Measurements from ENCODE around the gene CEND1.

CEND1 gene

DNA sequence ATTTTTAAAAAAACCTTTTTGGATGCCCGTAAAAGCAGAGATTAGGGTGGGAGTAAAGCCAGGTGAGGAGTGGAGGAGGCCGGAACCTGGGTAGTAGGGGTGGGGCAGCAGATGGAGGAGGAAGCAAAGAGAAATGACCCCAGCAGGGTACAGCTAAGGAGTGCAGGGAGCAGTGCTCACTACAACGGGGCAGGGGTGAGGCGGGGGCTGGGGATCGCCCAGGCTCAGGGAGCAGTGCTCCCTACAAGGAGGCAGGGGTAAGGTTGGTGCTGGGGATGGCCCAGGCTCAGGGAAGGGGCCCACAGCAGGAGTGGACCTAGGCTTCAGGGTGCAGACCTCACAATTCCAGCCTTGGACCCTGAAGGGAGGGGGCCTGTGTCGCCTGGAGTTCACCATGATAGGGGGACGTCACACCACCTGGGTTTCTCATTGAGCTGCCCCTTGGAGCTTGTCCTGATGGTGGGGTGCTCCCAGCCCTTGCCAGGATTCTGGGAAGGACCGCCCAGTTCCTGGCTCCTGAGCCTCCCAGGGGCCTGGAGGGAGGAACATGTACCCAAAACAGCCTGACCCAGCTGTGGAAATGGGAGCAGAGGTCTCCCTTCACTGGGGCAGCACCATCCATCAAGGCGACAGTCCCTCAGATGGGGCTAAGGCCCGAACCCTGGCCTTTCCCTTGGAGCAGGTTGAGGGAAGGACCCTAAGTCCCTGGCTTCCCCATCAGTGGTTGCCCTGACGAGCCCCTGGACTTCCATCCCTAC, 26.0 kb upstream of the CEND1 start:
- no peak overlapping the region for H3K27ac ChIP-seq
- no peak for TF ChIP-seq CTCF (conservative IDR thresholded peaks at IDR 0.05)
- no peak for TF ChIP-seq ZFX (IDR thresholded peaks at IDR 0.05)

DNA sequence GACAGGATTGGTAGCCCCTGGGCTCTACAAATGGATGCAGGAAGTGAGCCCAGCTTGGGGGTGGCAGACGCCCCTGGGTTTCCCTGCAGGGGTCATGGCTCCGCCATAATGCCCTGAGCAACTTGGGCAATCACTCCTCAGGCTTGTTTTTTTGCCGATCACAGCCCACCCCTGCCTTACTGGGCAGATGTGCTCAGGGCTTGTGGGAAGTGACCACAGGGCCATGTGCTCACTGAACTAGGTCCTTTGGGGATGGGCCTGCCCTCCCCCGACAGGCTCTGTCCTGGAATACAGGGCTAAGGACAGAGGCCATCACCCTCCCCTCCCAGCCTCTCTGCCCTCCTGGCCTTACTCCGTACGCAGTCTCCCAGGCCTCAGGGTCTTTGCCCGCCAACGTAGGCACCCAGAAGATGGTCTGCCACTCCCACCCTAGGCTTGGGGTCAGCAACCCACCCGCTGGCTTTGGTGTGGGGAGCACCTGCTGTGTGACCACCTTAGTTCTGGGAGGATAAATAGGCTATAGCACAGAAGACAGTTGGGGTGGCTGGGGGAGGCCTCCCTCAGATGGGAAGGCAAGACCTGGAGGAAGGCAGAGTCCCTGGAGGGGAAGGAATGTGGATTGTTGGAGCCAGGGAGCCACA, 23.7 kb upstream of the CEND1 start:
- H3K27ac ChIP-seq: no peak overlapping the region
- TF ChIP-seq ZFX (IDR thresholded peaks at IDR 0.05) (no peak), CTCF (conservative IDR thresholded peaks at IDR 0.05) (no peak)

- H3K27ac ChIP-seq: no peak overlapping the region
- TF ChIP-seq CTCF (conservative IDR thresholded peaks at IDR 0.05) (no peak), ZFX (IDR thresholded peaks at IDR 0.05) (no peak)
Measured at GRCh38 chr11:813072-813455, 23.2 kb upstream of the CEND1 start.

GRCh38 chr11:812390-812789, 22.5 kb upstream of the CEND1 start:
- TF ChIP-seq ZFX (IDR thresholded peaks at IDR 0.05) (no peak), CTCF (conservative IDR thresholded peaks at IDR 0.05) (no peak)
- peak overlapping the region; percentile 96 for H3K27ac ChIP-seq

GRCh38 chr11:811446-812245, 21.8 kb upstream of the CEND1 start:
- TF ChIP-seq ZFX (IDR thresholded peaks at IDR 0.05) (no peak), CTCF (conservative IDR thresholded peaks at IDR 0.05) (no peak)
- peak overlapping the region; percentile 96 for H3K27ac ChIP-seq

DNA sequence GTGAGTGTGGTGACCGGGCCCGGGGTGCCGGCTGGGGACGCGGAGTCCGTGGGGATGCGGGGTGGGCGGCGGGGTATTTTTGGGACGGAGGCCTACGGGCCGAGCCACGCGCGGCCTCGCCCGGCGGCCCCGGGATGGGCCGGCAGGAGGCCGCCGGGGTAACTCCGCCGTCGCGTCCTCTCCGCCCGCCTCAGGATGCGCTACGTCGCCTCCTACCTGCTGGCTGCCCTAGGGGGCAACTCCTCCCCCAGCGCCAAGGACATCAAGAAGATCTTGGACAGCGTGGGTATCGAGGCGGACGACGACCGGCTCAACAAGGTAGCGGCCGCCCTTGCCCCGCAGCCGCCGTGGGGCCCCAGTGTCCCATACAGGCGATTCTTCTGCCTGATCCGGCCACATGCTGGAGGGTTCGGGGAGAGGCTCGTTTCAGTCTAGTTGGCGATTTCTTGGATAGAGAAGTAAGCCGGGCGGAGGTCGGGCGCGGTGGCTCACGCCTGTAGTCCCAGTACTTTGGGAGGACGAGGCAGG, 20.2 kb upstream of the CEND1 start:
- TF ChIP-seq ZFX (IDR thresholded peaks at IDR 0.05): peak; percentile 49; the same call in 1 of the 2 replicates
- TF ChIP-seq CTCF (conservative IDR thresholded peaks at IDR 0.05): no peak
- H3K27ac ChIP-seq: peak overlapping the region; percentile 96

Measured in C4-2B (cell line).